ENCODE data around the gene DLEC1. TPM values are rescaled to one million over a fixed set of nuclear protein-coding genes. Genes with fewer than 3 reads are reported as not detected.

DLEC1 gene
- total and polyA plus RNA-seq, 2 donors (not counting 1 experiment from before 2014, with no cell fraction given) = 0.52 to 2.1 TPM

DNA sequence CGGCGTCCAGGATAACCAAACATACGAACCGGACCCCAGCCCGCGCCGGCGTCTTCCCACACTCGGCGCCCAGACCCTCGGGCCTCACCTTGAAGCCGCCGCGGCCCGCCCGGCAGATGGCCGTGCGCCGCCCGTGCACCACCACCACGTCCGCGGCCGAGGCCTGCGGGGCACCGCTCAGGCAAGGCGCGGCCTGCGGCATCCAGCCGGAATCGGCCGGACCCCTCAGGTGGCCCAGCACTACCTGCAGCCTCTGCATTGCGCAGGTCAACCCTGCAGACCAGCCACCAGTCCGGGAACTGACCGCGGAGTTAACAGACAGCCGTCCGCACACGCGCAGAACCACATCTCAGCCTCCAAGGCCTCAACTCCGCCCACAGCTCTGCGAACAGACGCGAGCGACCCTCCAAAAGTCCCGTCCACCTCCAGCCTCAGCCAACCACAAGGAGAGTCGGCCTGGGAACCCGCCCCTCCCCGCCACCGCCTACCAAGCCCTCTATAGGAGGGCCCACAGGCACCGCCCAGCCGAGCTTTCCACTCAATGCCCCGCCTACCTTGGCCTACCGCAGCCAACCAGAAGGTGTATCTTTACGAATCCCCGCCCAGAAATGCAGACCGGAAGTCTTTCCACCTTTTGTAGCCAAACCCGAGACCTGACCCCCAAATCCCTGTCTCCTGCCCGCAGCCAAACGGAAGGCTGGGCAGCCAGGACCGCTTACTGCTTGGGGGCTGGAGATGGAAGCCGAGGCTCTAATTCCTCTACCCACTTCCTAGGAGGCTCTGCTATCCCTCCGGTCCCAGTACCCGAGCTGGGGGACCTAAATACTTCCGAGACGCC lies 98.0 kb downstream of the DLEC1 start, which contains the start of gene ACAA1:
TSS of gene ACAA1 (minus strand) at position 351 of the 838 bp plus-strand sequence. CDS start at position 259, 92 bp downstream.
- no peaks in the 10 kb centered on the region for H3K27me3 Mint-ChIP-seq

More for the DNA sequence above, 98.0 kb downstream of the DLEC1 start, which contains the start of gene ACAA1:
- H3K79me2 ChIP-seq (ENCODE audit: control insufficient read depth, insufficient read depth, low read length) = peaks cover 68% of the 10 kb centered on the region
- Mint-ChIP-seq H3K9me3 (ENCODE audit: insufficient read depth) (no peaks in the 10 kb centered on the region), H3K4me1 (peaks cover 65% of the 10 kb centered on the region), H3K4me3 (peak within 1 kb of the TSS; percentile 92), H3K27ac (peak within 1 kb of the TSS; percentile 94)
- H3K4me1 ChIP-seq (ENCODE audit: control insufficient read depth in 2 of 2, insufficient read depth in 2 of 2, low read length in 2 of 2) = peaks cover 39 to 52% of the 10 kb centered on the region in 2 donors
- peak within 1 kb of the TSS; percentile 84 to 98 (median 92) for H3K4me3 ChIP-seq (ENCODE audit: control extremely low read depth in 1 of 5, extremely low read depth in 1 of 5, insufficient read depth in 1 of 5, low read depth in 2 of 5, low read length in 4 of 5)
- H3K36me3 ChIP-seq (replicated peaks in 1 of 2; ENCODE audit: control extremely low read depth in 1 of 2, control insufficient read depth in 1 of 2, extremely low read depth in 1 of 2, insufficient read depth in 2 of 2, low read length in 1 of 2) = peaks cover 1 to 38% of the 10 kb centered on the region in 2 experiments
- ChIA-PET CTCF (interaction anchor here (0.6 to 4.9 kb wide), 10 partner anchors 11 to 881 kb away, joined by 3 to 41 read pairs (median 4); partner anchors contain the start of gene OXSR1), POLR2A (interaction anchor here (1.1 to 4.1 kb wide), 2 partner anchors 28 to 98 kb away, joined by 4 to 75 read pairs; partner anchors contain the start of genes DLEC1 and OXSR1)
- peak within 1 kb of the TSS; percentile 99 for H2AFZ ChIP-seq (ENCODE audit: insufficient read depth, low read depth, low read length, poor library complexity, severe bottlenecking)
- no peaks in the 10 kb centered on the region for H3K27me3 ChIP-seq (replicated peaks in 1 of 4; ENCODE audit: control extremely low read depth in 1 of 4, control insufficient read depth in 3 of 4, insufficient read depth in 4 of 4, low read length in 3 of 4)
- no peaks in the 10 kb centered on the region for H3K9me3 ChIP-seq (ENCODE audit: control extremely low read depth in 1 of 3, control insufficient read depth in 2 of 3, insufficient read depth in 1 of 3, low read length in 2 of 3)
- peak within 1 kb of the TSS; percentile 85 to 87 for H3K27ac ChIP-seq (ENCODE audit: low read length in 2 of 2)
- WGBS (ENCODE audit: insufficient coverage) = 0% methylated on average over 65 of the region's 66 CpGs
- H3K4me2 ChIP-seq (replicated peaks; ENCODE audit: low read depth, low read length, poor library complexity, severe bottlenecking) = peak within 1 kb of the TSS; percentile 88
- H3K9ac ChIP-seq (ENCODE audit: low read length) = peak within 1 kb of the TSS; percentile 95
- peak; percentile 99 for DNase-seq
- peaks cover 27% of the 10 kb centered on the region for H4K20me1 ChIP-seq (ENCODE audit: control insufficient read depth, insufficient read depth, low read length, poor library complexity, severe bottlenecking)
- ATAC-seq (ENCODE audit: low read depth) = peak; percentile 91
- TF ChIP-seq, protein P1, sequence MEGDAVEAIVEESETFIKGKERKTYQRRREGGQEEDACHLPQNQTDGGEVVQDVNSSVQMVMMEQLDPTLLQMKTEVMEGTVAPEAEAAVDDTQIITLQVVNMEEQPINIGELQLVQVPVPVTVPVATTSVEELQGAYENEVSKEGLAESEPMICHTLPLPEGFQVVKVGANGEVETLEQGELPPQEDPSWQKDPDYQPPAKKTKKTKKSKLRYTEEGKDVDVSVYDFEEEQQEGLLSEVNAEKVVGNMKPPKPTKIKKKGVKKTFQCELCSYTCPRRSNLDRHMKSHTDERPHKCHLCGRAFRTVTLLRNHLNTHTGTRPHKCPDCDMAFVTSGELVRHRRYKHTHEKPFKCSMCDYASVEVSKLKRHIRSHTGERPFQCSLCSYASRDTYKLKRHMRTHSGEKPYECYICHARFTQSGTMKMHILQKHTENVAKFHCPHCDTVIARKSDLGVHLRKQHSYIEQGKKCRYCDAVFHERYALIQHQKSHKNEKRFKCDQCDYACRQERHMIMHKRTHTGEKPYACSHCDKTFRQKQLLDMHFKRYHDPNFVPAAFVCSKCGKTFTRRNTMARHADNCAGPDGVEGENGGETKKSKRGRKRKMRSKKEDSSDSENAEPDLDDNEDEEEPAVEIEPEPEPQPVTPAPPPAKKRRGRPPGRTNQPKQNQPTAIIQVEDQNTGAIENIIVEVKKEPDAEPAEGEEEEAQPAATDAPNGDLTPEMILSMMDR (IDR thresholded peaks at IDR 0.05) = no peak
- no peak for TF ChIP-seq EZH2 (IDR thresholded peaks at IDR 0.05; ENCODE audit: borderline replicate concordance, insufficient read depth, low read depth, low read length, poor library complexity, severe bottlenecking)
- intact Hi-C loops (cut with micrococcal nuclease) = loop anchor here (1.0 to 10.0 kb wide), 6 partner anchors 28 to 1270 kb away; partner anchors contain the start of genes DLEC1, GORASP1, OXSR1 and RPSA

All from B cell (primary cell).